Hematopoietic multipotent progenitor cell treated with erythropoietin and hydrocortisone succinate and interleukin-3 and kit ligand, for 4 days (in vitro differentiated cells): ENCODE measurements around the gene CREBZF.
A peak's percentile ranks its signal among the peaks of the same experiment; 100 is the strongest.
"Not testable (repeated sequence)": the region's sequence is repeated elsewhere in the genome, so short reads cannot be mapped to it uniquely, and the experiment has no call there.

ENCODE experiments used
- DNase-seq: peaks from one replicate; pipeline ENCODE4 v3.0.0-alpha.2; 2015

CREBZF gene

GRCh38 chr11:85664615-85665481, at the start of gene CREBZF:
TSS of gene CREBZF (minus strand) at chr11:85665129. CDS start at chr11:85664875, 254 bp downstream.
- DNase-seq, result peak; percentile 98

- no peak for DNase-seq
These were observed 48.0 kb upstream of the CREBZF start for GRCh38 chr11:85712953-85713352.

- no peak for DNase-seq
These were observed 46.0 kb upstream of the CREBZF start for GRCh38 chr11:85710917-85711316.

- no peak for DNase-seq
These were observed 45.2 kb upstream of the CREBZF start for GRCh38 chr11:85709941-85710702.

- DNase-seq, result no peak
These were observed 40.9 kb upstream of the CREBZF start for GRCh38 chr11:85705800-85706199.

GRCh38 chr11:85704967-85705366, 40.0 kb upstream of the CREBZF start:
- no peak for DNase-seq

- peak; percentile 24 for DNase-seq
These were observed 35.2 kb upstream of the CREBZF start for GRCh38 chr11:85699957-85700741.

GRCh38 chr11:85698195-85698594, 33.3 kb upstream of the CREBZF start:
- DNase-seq, result no peak

GRCh38 chr11:85697747-85698146, 32.8 kb upstream of the CREBZF start:
- no peak for DNase-seq

- DNase-seq, result no peak
These were observed 30.6 kb upstream of the CREBZF start for GRCh38 chr11:85695546-85695945.

- DNase-seq, result peak; percentile 75
These were observed 29.6 kb upstream of the CREBZF start for GRCh38 chr11:85694385-85694980.

GRCh38 chr11:85685820-85686459, 21.0 kb upstream of the CREBZF start, which contains the start of gene CCDC89:
TSS of gene CCDC89 (minus strand) at chr11:85686195. CDS start at chr11:85686130, 65 bp downstream.
- DNase-seq, result no peak

- DNase-seq, result no peak
These were observed 20.3 kb upstream of the CREBZF start for GRCh38 chr11:85685125-85685819.

GRCh38 chr11:85682330-85683305, 17.7 kb upstream of the CREBZF start:
- peak; percentile 83 for DNase-seq

GRCh38 chr11:85680897-85681296, 16.0 kb upstream of the CREBZF start:
- DNase-seq, result peak; percentile 37

GRCh38 chr11:85679576-85679975, 14.6 kb upstream of the CREBZF start:
- no peak for DNase-seq

- DNase-seq, result no peak
These were observed 8.5 kb upstream of the CREBZF start for GRCh38 chr11:85673393-85673792.

- no peak for DNase-seq
These were observed 7.4 kb upstream of the CREBZF start for GRCh38 chr11:85672105-85672902.

- DNase-seq, result not testable (repeated sequence)
These were observed 6.2 kb upstream of the CREBZF start for GRCh38 chr11:85670949-85671663.
